Islet of Langerhans (tissue), 1 donor: ENCODE data around the gene CPT1B.
"Not testable (repeated sequence)": the region's sequence is repeated elsewhere in the genome, so short reads cannot be mapped to it uniquely, and the experiment has no call there.

ENCODE experiments used
- FAIRE-seq: peaks from one replicate; lab custom pipeline; 2011; peaks lifted over from hg19 to GRCh38; lab: Jason Lieb, UNC

CPT1B gene

DNA sequence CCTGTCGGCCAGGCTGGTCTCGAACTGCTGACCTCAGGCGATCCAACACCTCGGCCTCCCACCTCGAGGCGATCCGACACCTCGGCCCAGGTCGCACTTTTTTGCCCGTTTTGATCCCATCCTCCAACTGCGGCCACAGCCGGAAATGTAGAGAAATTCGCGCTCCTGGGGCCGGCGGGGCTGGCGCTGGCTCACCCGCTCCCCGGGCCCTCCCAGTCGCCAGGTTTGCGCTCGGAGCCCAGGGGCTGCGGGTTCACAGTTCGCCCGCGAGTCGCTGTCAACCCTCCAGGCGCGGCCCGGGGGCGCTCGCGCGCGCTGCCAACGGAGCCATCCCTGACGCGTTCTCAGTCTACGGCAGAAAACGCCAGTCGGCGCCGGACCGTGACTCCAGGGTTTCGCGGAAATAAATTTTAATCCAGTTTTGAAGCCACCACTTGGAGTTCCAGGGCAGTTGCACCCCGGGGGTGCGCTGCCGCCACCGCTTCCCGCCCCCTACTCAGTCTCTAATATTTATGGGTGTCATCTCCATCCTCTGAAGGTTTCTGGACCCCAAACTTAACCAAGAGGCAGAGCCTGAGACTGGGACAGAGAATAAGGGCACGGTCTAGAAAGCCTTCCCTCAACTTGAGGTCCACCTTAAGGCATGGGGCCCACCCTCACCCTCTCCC is 34.0 kb downstream of the CPT1B start:
- FAIRE-seq = no peak

DNA sequence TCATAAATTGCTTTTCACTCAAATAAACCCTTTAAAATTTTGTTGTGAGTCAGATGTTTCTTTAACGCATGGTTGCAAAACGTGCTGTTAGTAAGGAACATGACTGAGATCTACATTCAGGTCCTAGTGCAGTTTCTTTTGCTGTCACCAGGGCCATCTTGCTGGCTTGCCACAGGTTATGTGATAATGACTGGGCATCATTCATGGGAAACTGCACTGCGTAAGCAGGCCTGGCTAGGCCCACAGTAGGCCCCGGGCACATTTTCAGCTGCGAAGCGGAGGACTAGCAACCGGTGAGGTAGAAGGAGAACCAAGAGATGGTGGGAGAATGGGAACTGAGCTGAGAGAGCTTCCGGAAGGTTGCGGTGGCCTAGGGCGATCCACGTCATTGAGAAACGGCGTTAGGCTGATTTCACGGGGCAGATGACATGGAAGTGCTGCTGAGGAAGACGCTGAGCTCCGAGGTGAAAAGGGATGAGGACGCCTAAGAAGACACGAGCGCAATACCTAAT is 35.8 kb downstream of the CPT1B start:
- no peak for FAIRE-seq

- FAIRE-seq = not testable (repeated sequence)
Observed at GRCh38 chr22:50541667-50542026, 36.6 kb downstream of the CPT1B start.

DNA sequence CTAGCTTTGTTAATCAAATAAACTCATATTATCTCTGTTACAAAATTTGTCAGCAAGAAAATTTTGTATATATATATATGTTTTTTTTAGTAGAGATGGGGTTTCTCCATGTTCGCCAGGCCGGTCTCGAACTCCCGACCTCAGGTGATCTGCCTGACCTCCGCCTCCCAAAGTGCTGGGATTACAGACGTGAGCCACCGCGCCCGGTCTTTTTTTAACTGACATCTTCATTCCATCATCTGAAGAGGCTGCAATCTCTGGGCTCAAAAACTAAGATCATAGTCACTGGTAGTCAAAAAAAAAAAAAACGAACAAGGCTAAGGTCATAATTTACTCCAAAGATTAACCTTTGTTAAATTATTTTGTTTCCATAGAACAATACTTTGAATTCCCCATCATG is 37.8 kb downstream of the CPT1B start:
- no peak for FAIRE-seq

DNA sequence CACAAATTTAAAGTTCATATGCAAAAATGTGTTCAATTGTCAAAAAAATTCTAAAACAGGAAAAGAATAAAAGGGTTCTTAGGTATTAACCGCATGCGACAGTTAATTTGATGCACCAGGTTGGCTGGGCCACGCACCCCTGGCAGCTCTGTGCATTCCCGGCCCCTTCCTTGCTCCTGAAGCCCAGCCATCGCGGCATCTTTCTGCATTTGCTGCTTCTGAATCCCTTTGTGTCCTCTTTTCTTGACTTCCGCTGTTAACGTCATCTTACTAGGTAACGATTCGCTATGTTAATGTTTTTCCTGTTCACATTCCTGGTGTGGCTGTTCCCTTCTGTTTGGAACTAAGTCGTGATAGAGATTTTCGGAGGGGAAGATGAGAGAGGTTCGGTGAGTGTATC is 40.5 kb downstream of the CPT1B start:
- no peak for FAIRE-seq

- FAIRE-seq = no peak
Observed at GRCh38 chr22:50536226-50536625, 42.0 kb downstream of the CPT1B start.

GRCh38 chr22:50535113-50535512 is 43.1 kb downstream of the CPT1B start:
- FAIRE-seq = no peak

GRCh38 chr22:50533856-50534711 is 44.1 kb downstream of the CPT1B start:
- not testable (repeated sequence) for FAIRE-seq

GRCh38 chr22:50532824-50533796 is 45.1 kb downstream of the CPT1B start:
- FAIRE-seq = no peak

GRCh38 chr22:50531962-50532674 is 46.1 kb downstream of the CPT1B start:
- no peak for FAIRE-seq

- FAIRE-seq = no peak
Observed at GRCh38 chr22:50531546-50531961, 46.7 kb downstream of the CPT1B start.

DNA sequence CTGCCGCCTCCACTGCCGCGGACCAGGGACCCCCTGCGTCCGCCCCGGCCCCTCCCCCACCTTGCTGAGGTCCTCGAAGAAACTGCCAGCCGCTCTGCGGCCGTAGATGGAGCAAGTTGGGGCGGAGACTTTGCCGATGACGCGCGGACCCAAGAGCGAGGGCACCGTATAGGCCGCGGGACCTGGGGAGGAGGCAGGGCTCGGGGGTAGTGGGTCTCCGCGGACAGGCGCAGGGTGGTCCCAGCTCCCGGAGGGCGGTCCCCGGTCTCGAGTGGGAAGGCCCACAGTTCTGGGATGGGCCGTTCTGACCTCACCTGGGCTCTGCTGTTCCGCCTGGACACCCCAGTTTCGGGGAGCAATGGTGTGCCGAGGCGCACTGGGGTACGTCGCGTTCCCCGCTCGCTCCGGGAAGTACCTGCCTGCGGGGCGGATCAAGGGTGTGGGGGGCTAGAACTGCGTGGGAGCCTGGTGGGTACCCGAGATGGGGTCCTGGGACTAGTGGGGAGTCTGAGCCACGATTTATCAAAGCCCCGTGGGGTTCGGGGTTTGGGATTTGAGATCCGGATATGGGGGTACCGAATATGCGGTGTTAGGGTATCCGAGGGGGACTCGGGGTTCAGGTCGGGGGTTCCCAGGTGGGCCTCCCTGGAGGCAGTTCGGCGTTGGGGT is 47.2 kb downstream of the CPT1B start:
- no peak for FAIRE-seq

DNA sequence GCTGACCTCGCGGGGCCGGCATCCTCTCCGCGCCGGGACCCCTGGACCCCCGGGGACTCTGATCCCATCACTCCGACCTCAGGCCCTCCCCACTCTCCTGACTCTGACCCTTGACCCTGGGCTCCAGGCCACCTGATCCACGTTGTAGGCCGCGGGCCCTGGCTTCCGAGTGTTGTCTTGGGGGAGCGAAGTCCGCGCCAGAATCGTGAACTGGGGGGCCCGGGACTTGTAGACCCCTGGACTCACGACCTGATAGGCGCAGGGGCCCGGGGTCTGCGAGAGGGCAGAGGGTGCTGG is 47.7 kb downstream of the CPT1B start:
- no peak for FAIRE-seq

GRCh38 chr22:50529897-50530579 is 48.2 kb downstream of the CPT1B start, which contains the start of gene TYMP:
TSS of gene TYMP (minus strand) at chr22:50530012. CDS start at chr22:50529709, 303 bp downstream.
- FAIRE-seq = no peak

DNA sequence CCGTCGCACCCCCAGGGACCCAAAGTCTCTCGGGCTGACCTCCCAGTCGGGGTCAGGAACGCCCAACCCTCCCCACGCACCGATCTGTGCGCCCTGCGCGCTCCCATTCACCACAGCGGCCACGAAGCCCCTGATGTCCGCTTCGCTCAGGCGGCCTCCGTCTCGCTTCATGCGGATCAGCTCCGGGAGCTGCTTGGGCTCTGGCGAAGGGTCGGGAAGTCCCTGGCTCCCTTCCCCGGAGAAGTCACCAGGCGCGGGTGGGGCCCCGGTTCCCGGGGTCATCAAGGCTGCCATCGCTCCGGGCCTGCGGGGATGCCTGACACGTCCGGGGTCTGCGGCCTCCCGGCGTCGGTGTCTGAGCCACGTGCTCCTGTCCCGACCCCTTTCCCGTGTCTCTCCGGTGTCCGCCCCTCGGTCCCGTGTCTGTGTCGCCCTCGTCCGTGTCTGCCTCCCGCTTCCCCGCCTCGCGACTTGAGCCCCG is 48.8 kb downstream of the CPT1B start:
- no peak for FAIRE-seq

- FAIRE-seq = no peak
Observed at GRCh38 chr22:50528682-50529415, 49.4 kb downstream of the CPT1B start.

- no peak for FAIRE-seq
Observed at GRCh38 chr22:50527921-50528681, 50.1 kb downstream of the CPT1B start.

- FAIRE-seq = no peak
Observed at GRCh38 chr22:50526834-50527801, 51.1 kb downstream of the CPT1B start.
